ENCODE measurements around the gene DNMBP.

- TF ChIP-seq CTCF (IDR thresholded peaks at IDR 0.05) (no peak), EZH2phosphoT487 (IDR thresholded peaks at IDR 0.05) (no peak), EZH2 (IDR thresholded peaks at IDR 0.05) (no peak)
Measured at GRCh38 chr10:100024748-100025147, 15.0 kb upstream of the DNMBP start.

Measured in neural progenitor cell (in vitro differentiated cells).